DND-41 (cell line): Measurements from ENCODE around the gene TBL1X.

ENCODE experiments used
- ATAC-seq: fragments of 200-7000 bp; cut with Tn5 transposase; 3 replicates; pipeline ENCODE4 v1.9.1; 2021; ENCODE audit warnings: low read depth; ENCODE audit not compliant: insufficient read depth
- DNase-seq: peaks from one replicate; pipeline ENCODE4 v3.0.0-alpha.2; 2020
- H2AFZ ChIP-seq: 2 replicates; pipeline ENCODE4 v1.6.0; 2012; ENCODE audit warnings: low read depth, low read length
- H3K27ac ChIP-seq: 2 replicates; pipeline ENCODE4 v1.5.1; 2012; ENCODE audit warnings: low read length, inconsistent platforms
- H3K27me3 ChIP-seq: fragments of 200-600 bp; sonication (generic); 2 replicates; pipeline ENCODE4 v1.6.0; 2012; ENCODE audit warnings: low read length, mild to moderate bottlenecking, inconsistent platforms; ENCODE audit not compliant: insufficient read depth, poor library complexity
- H3K36me3 ChIP-seq: 2 replicates; pipeline ENCODE4 v1.5.1; 2012; ENCODE audit warnings: low read length, inconsistent platforms; ENCODE audit not compliant: insufficient read depth
- H3K4me1 ChIP-seq: 2 replicates; pipeline ENCODE4 v1.5.1; 2012; ENCODE audit warnings: mild to moderate bottlenecking, low read length; ENCODE audit not compliant: insufficient read depth
- H3K4me2 ChIP-seq: 2 replicates; pipeline ENCODE4 v1.6.0; 2012; ENCODE audit warnings: mild to moderate bottlenecking, moderate library complexity, low read length, inconsistent platforms; ENCODE audit not compliant: insufficient read depth
- H3K4me3 ChIP-seq, 2 experiments: fragments of 200-600 bp in 1 of 2; shearing (Covaris generic) in 1 of 2; 2 replicates each; pipeline ENCODE4 v1.5.1; 2012 to 2016; ENCODE audit warnings: inconsistent platforms in 2 of 2, low read length in 2 of 2, mild to moderate bottlenecking in 2 of 2, low read depth in 1 of 2, moderate library complexity in 1 of 2
- H3K79me2 ChIP-seq: 2 replicates; pipeline ENCODE4 v1.6.0; 2012; ENCODE audit warnings: low read length, inconsistent platforms; ENCODE audit not compliant: insufficient read depth
- H3K9ac ChIP-seq: 2 replicates; pipeline ENCODE4 v1.6.0; 2012; ENCODE audit warnings: low read depth, mild to moderate bottlenecking, inconsistent platforms, low read length, moderate library complexity
- H3K9me3 ChIP-seq: 2 replicates; pipeline ENCODE4 v1.5.1; 2012; ENCODE audit warnings: low read length, moderate library complexity, mild to moderate bottlenecking, inconsistent platforms; ENCODE audit not compliant: insufficient read depth, severe bottlenecking
- H4K20me1 ChIP-seq: 2 replicates; pipeline ENCODE4 v1.6.0; 2012; ENCODE audit warnings: low read length; ENCODE audit not compliant: insufficient read depth
- EZH2 ChIP-seq: IDR thresholded peaks from 3 replicates; pipeline ENCODE4 v1.6.1; 2012; ENCODE audit warnings: borderline replicate concordance, low read depth, mild to moderate bottlenecking, moderate library complexity, low read length, inconsistent platforms; ENCODE audit not compliant: severe bottlenecking
- TF ChIP-seq, protein P1 (sequence below): IDR thresholded peaks from 2 replicates; pipeline ENCODE4 v1.5.1; 2012; ENCODE audit warnings: borderline replicate concordance, low read length, moderate library complexity, mild to moderate bottlenecking; ENCODE audit not compliant: poor library complexity, severe bottlenecking; ENCODE audit errors: extremely low read depth

Gene TBL1X

DNA sequence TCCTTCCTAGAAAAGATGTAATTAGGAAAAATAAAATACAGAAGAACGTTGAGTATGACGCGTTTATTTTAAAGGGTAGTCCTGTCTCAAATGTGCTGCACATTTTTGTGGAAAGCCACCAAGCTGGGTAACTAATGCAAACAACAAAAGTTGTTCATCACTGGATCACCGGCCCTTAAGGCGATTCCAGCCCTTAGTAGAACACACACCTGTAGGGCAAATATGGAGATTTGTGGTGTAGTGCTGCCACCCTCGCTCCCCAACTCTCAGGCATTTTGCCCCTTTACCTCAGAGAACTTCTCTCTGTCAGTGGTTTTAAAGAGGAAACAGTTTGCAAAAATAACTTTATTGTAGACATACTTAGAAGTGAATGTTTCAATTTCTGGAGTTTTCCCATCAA lies 1.9 kb downstream of the TBL1X start:
- H3K4me3 ChIP-seq, result peak overlapping the region in 1 of 2 experiments; percentile 61; a peak in 2 of 4 replicates
- no peak overlapping the region for H2AFZ ChIP-seq
- H3K27me3 ChIP-seq, result no peaks in the 10 kb centered on the region
- peaks cover 49% of the 10 kb centered on the region for H3K4me1 ChIP-seq
- no peak overlapping the region for H3K27ac ChIP-seq
- peaks cover 21% of the 10 kb centered on the region; the same call in 1 of the 2 replicates for H4K20me1 ChIP-seq
- H3K9me3 ChIP-seq, result no peaks in the 10 kb centered on the region
- ATAC-seq (no peak), DNase-seq (no peak)
- H3K36me3 ChIP-seq, result no peaks in the 10 kb centered on the region
- H3K79me2 ChIP-seq, result peaks cover 15% of the 10 kb centered on the region; the same call in 1 of the 2 replicates
- H3K4me2 ChIP-seq, result peak overlapping the region; percentile 65; the same call in 1 of the 2 replicates
- TF ChIP-seq EZH2, result no peak
- TF ChIP-seq, protein P1, sequence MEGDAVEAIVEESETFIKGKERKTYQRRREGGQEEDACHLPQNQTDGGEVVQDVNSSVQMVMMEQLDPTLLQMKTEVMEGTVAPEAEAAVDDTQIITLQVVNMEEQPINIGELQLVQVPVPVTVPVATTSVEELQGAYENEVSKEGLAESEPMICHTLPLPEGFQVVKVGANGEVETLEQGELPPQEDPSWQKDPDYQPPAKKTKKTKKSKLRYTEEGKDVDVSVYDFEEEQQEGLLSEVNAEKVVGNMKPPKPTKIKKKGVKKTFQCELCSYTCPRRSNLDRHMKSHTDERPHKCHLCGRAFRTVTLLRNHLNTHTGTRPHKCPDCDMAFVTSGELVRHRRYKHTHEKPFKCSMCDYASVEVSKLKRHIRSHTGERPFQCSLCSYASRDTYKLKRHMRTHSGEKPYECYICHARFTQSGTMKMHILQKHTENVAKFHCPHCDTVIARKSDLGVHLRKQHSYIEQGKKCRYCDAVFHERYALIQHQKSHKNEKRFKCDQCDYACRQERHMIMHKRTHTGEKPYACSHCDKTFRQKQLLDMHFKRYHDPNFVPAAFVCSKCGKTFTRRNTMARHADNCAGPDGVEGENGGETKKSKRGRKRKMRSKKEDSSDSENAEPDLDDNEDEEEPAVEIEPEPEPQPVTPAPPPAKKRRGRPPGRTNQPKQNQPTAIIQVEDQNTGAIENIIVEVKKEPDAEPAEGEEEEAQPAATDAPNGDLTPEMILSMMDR, result no peak
- H3K9ac ChIP-seq, result peak overlapping the region; percentile 68; the same call in 1 of the 2 replicates

DNA sequence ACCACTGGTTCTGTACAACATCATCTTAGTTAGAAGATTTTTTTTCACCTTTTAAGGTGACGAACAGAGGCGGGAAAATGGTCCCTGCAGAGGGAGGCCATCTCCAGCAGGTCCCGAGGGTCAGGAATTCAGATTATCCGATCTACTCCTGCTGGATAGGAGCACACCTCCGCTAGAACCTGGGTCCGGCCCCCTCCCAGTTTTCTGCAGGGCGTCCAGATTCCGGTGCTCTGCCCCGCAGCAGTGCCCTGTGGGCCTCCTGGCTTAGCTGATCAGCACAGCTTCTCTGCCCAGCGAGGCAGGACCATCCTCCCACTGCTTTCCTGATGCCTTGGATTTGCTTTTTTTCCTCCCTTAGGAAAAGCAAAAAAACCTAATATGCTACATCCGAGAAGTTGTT lies 2.3 kb downstream of the TBL1X start:
- Histone ChIP-seq H3K79me2 (peaks cover 17% of the 10 kb centered on the region; the same call in 1 of the 2 replicates), H3K9me3 (no peaks in the 10 kb centered on the region), H3K27me3 (no peaks in the 10 kb centered on the region), H2AFZ (no peak overlapping the region), H3K9ac (no peak overlapping the region), H3K4me2 (peak overlapping the region; percentile 65; the same call in 1 of the 2 replicates), H3K36me3 (no peaks in the 10 kb centered on the region), H4K20me1 (peaks cover 21% of the 10 kb centered on the region; the same call in 1 of the 2 replicates), H3K27ac (no peak overlapping the region), H3K4me3 (no peak overlapping the region), H3K4me1 (peaks cover 48% of the 10 kb centered on the region)
- no peak for DNase-seq
- TF ChIP-seq EZH2, result no peak
- TF ChIP-seq, protein P1, result no peak
- no peak for ATAC-seq

DNA sequence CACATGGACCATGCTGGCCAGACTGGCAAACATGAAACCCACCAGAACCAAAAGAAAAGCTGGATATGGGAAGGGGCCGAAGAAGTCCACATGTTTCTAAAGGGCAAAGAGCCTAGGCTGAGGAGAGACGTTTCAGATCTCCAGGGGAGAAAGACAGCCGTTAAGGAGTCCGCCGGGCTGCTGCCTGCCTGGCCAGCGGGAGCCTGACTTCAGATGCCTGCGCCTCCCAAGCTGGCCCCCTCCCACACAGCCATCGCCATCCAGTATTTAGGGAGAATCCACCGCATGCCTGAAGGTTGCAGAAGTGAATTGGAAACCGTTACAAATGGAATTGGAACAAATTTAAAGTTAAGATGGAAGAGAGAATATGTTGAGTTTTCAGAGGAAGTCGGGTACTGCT lies 2.9 kb downstream of the TBL1X start:
- no peaks in the 10 kb centered on the region for H3K36me3 ChIP-seq
- peaks cover 42% of the 10 kb centered on the region for H3K4me1 ChIP-seq
- no peak overlapping the region for H3K4me2 ChIP-seq
- H3K9me3 ChIP-seq, result no peaks in the 10 kb centered on the region
- TF ChIP-seq EZH2, result no peak
- TF ChIP-seq, protein P1, result no peak
- no peak overlapping the region for H3K4me3 ChIP-seq
- H2AFZ ChIP-seq, result no peak overlapping the region
- peaks cover 21% of the 10 kb centered on the region; the same call in 1 of the 2 replicates for H4K20me1 ChIP-seq
- no peak overlapping the region for H3K9ac ChIP-seq
- peaks cover 17% of the 10 kb centered on the region; the same call in 1 of the 2 replicates for H3K79me2 ChIP-seq
- no peaks in the 10 kb centered on the region for H3K27me3 ChIP-seq
- DNase-seq, result no peak
- H3K27ac ChIP-seq, result no peak overlapping the region
- ATAC-seq, result no peak
